ENCODE measurements around the gene KCTD16.

The KCTD16 gene

GRCh38 chr5:144167998-144168397 is 2.7 kb upstream of the KCTD16 start:
- DNase-seq = no peak

GRCh38 chr5:144169904-144170275 is 783 bp upstream of the KCTD16 start:
- no peak for DNase-seq

GRCh38 chr5:144173766-144174165 is 3.1 kb downstream of the KCTD16 start:
- no peak for DNase-seq

- DNase-seq = no peak
Measured at GRCh38 chr5:144177548-144177947, 6.9 kb downstream of the KCTD16 start.

- no peak for DNase-seq
Measured at GRCh38 chr5:144179226-144179625, 8.6 kb downstream of the KCTD16 start.

GRCh38 chr5:144183254-144183889 is 12.7 kb downstream of the KCTD16 start:
- DNase-seq = peak; percentile 33

- DNase-seq = peak; percentile 88
Measured at GRCh38 chr5:144187699-144188294, 17.1 kb downstream of the KCTD16 start.

GRCh38 chr5:144189800-144190429 is 19.2 kb downstream of the KCTD16 start:
- DNase-seq = peak; percentile 94

- DNase-seq = no peak
Measured at GRCh38 chr5:144191531-144191930, 20.9 kb downstream of the KCTD16 start.

GRCh38 chr5:144191998-144192397 is 21.3 kb downstream of the KCTD16 start:
- peak; percentile 82 for DNase-seq

GRCh38 chr5:144192661-144193060 is 22.0 kb downstream of the KCTD16 start:
- no peak for DNase-seq

GRCh38 chr5:144194144-144194543 is 23.5 kb downstream of the KCTD16 start:
- DNase-seq = no peak

- no peak for DNase-seq
Measured at GRCh38 chr5:144195448-144195847, 24.8 kb downstream of the KCTD16 start.

- no peak for DNase-seq
Measured at GRCh38 chr5:144196612-144197011, 25.9 kb downstream of the KCTD16 start.

- no peak for DNase-seq
Measured at GRCh38 chr5:144198386-144198785, 27.7 kb downstream of the KCTD16 start.

GRCh38 chr5:144201588-144201987 is 30.9 kb downstream of the KCTD16 start:
- no peak for DNase-seq

GRCh38 chr5:144202072-144202471 is 31.4 kb downstream of the KCTD16 start:
- no peak for DNase-seq

- no peak for DNase-seq
Measured at GRCh38 chr5:144202726-144203125, 32.1 kb downstream of the KCTD16 start.

- DNase-seq = peak; percentile 33
Measured at GRCh38 chr5:144203750-144204596, 33.3 kb downstream of the KCTD16 start.

- DNase-seq = no peak
Measured at GRCh38 chr5:144205141-144205551, 34.5 kb downstream of the KCTD16 start.

GRCh38 chr5:144206141-144206540 is 35.5 kb downstream of the KCTD16 start:
- no peak for DNase-seq

GRCh38 chr5:144207875-144208444 is 37.3 kb downstream of the KCTD16 start:
- no peak for DNase-seq

- DNase-seq = no peak
Measured at GRCh38 chr5:144209361-144209760, 38.7 kb downstream of the KCTD16 start.
